NCI-H2107 treated with DMSO at 0.1 percent for 48 hours (cell line): ENCODE data around the gene DLG4.

Experiments used
- DNase-seq: peaks from one replicate; lab custom pipeline; 2025; ENCODE audit not compliant: unreplicated experiment; lab: John Stamatoyannopoulos, UW

Gene DLG4

GRCh38 chr17:7233701-7234082, 14.1 kb upstream of the DLG4 start:
- no peak for DNase-seq

- DNase-seq = no peak
These were observed 12.5 kb upstream of the DLG4 start for GRCh38 chr17:7232114-7232513.

GRCh38 chr17:7229504-7229903, 9.9 kb upstream of the DLG4 start:
- DNase-seq = no peak

- DNase-seq = no peak
These were observed 9.3 kb upstream of the DLG4 start for GRCh38 chr17:7228920-7229319.

GRCh38 chr17:7226721-7227710, 7.4 kb upstream of the DLG4 start:
- DNase-seq = no peak

- DNase-seq = no peak
These were observed 6.2 kb upstream of the DLG4 start for GRCh38 chr17:7225711-7226331.

GRCh38 chr17:7224661-7225111, 5.0 kb upstream of the DLG4 start:
- DNase-seq = no peak

GRCh38 chr17:7224110-7224509, 4.5 kb upstream of the DLG4 start:
- DNase-seq = no peak

GRCh38 chr17:7223375-7223774, 3.7 kb upstream of the DLG4 start:
- DNase-seq = no peak

GRCh38 chr17:7222972-7223292, 3.3 kb upstream of the DLG4 start:
- no peak for DNase-seq

- no peak for DNase-seq
These were observed 2.7 kb upstream of the DLG4 start for GRCh38 chr17:7222093-7222971.

- no peak for DNase-seq
These were observed 1.8 kb upstream of the DLG4 start for GRCh38 chr17:7221278-7222092.

GRCh38 chr17:7220593-7221277, 1.1 kb upstream of the DLG4 start:
- DNase-seq = no peak

GRCh38 chr17:7219229-7219811, 316 bp downstream of the DLG4 start:
- no peak for DNase-seq

GRCh38 chr17:7218758-7219157, 878 bp downstream of the DLG4 start:
- no peak for DNase-seq

- no peak for DNase-seq
These were observed 1.5 kb downstream of the DLG4 start for GRCh38 chr17:7218166-7218565.

GRCh38 chr17:7217113-7217987, 2.3 kb downstream of the DLG4 start:
- no peak for DNase-seq

GRCh38 chr17:7216242-7217112, 3.2 kb downstream of the DLG4 start:
- no peak for DNase-seq
